ENCODE data around the gene ACAD11.
"Not testable (repeated sequence)": the region's sequence is repeated elsewhere in the genome, so short reads cannot be mapped to it uniquely, and the experiment has no call there.

ACAD11 gene

GRCh38 chr3:132597660-132598059 lies 61.9 kb downstream of the ACAD11 start:
- DNase-seq (ENCODE audit: low read depth), result no peak

- no peak for DNase-seq (ENCODE audit: low read depth)
These were observed 62.7 kb downstream of the ACAD11 start, which contains the start of gene ACKR4 for GRCh38 chr3:132596816-132597433. Gene ACKR4, plus strand, starts transcription at chr3:132597270. Its CDS starts 3,128 bp downstream, at chr3:132600398.

GRCh38 chr3:132596326-132596725 lies 63.3 kb downstream of the ACAD11 start:
- DNase-seq (ENCODE audit: low read depth), result no peak

- DNase-seq (ENCODE audit: low read depth), result no peak
These were observed 64.6 kb downstream of the ACAD11 start for GRCh38 chr3:132595014-132595413.

GRCh38 chr3:132594498-132594897 lies 65.1 kb downstream of the ACAD11 start:
- no peak for DNase-seq (ENCODE audit: low read depth)

- DNase-seq (ENCODE audit: low read depth), result no peak
These were observed 65.7 kb downstream of the ACAD11 start for GRCh38 chr3:132593947-132594323.

GRCh38 chr3:132593241-132593946 lies 66.2 kb downstream of the ACAD11 start:
- DNase-seq (ENCODE audit: low read depth), result no peak

GRCh38 chr3:132592216-132592615 lies 67.4 kb downstream of the ACAD11 start:
- no peak for DNase-seq (ENCODE audit: low read depth)

- DNase-seq (ENCODE audit: low read depth), result no peak
These were observed 72.2 kb downstream of the ACAD11 start for GRCh38 chr3:132587401-132587800.

- DNase-seq (ENCODE audit: low read depth), result no peak
These were observed 85.8 kb downstream of the ACAD11 start for GRCh38 chr3:132573797-132574211.

- no peak for DNase-seq (ENCODE audit: low read depth)
These were observed 89.6 kb downstream of the ACAD11 start for GRCh38 chr3:132570016-132570415.

- no peak for DNase-seq (ENCODE audit: low read depth)
These were observed 90.0 kb downstream of the ACAD11 start for GRCh38 chr3:132569580-132569979.

GRCh38 chr3:132569153-132569552 lies 90.5 kb downstream of the ACAD11 start:
- DNase-seq (ENCODE audit: low read depth), result no peak

GRCh38 chr3:132568422-132568821 lies 91.2 kb downstream of the ACAD11 start:
- DNase-seq (ENCODE audit: low read depth), result no peak

- DNase-seq (ENCODE audit: low read depth), result no peak
These were observed 95.5 kb downstream of the ACAD11 start for GRCh38 chr3:132564070-132564465.

GRCh38 chr3:132563420-132564069 lies 96.1 kb downstream of the ACAD11 start:
- DNase-seq (ENCODE audit: low read depth), result no peak

GRCh38 chr3:132561003-132561402 lies 98.6 kb downstream of the ACAD11 start:
- no peak for DNase-seq (ENCODE audit: low read depth)

GRCh38 chr3:132556508-132557159 lies 103.0 kb downstream of the ACAD11 start:
- no peak for DNase-seq (ENCODE audit: low read depth)

GRCh38 chr3:132556036-132556386 lies 103.6 kb downstream of the ACAD11 start:
- DNase-seq (ENCODE audit: low read depth), result not testable (repeated sequence)

GRCh38 chr3:132555306-132556035 lies 104.1 kb downstream of the ACAD11 start:
- no peak for DNase-seq (ENCODE audit: low read depth)

GRCh38 chr3:132554437-132554836 lies 105.2 kb downstream of the ACAD11 start:
- no peak for DNase-seq (ENCODE audit: low read depth)

GRCh38 chr3:132553826-132554225 lies 105.8 kb downstream of the ACAD11 start:
- no peak for DNase-seq (ENCODE audit: low read depth)
